SU-DHL-6 (cell line): Measurements from ENCODE around the gene SEC23A.

Source experiments
- H2AFZ ChIP-seq: fragments of 200-600 bp; sonication (generic); 2 replicates; pipeline ENCODE4 v1.6.1; 2014; ENCODE audit warnings: low read depth, mild to moderate bottlenecking, moderate library complexity, mixed read lengths, antibody characterized with exemption, low read length; ENCODE audit not compliant: severe bottlenecking
- H3F3A ChIP-seq: fragments of 200-600 bp; shearing (Covaris generic); 2 replicates; pipeline ENCODE4 v1.6.0; 2016; ENCODE audit warnings: antibody characterized with exemption, mild to moderate bottlenecking; ENCODE audit not compliant: insufficient read depth
- H3K27ac ChIP-seq: fragments of 200-600 bp; sonication (generic); 2 replicates; pipeline ENCODE4 v1.5.1; 2016; ENCODE audit warnings: low read depth, mild to moderate bottlenecking, low read length, moderate library complexity, mixed read lengths
- H3K27me3 ChIP-seq: fragments of 200-600 bp; sonication (generic), shearing (Covaris generic); 2 replicates; pipeline ENCODE4 v1.6.0; 2014; ENCODE audit warnings: mild to moderate bottlenecking, low read length
- H3K36me3 ChIP-seq: fragments of 200-600 bp; sonication (generic); 2 replicates; pipeline ENCODE4 v1.6.1; 2014; ENCODE audit warnings: mild to moderate bottlenecking, low read length, mixed read lengths
- H3K4me2 ChIP-seq: fragments of 300-600, 200-600 bp; shearing (Covaris generic), sonication (generic); 2 replicates; pipeline ENCODE4 v1.6.0; 2014; ENCODE audit warnings: low read length, low read depth, mild to moderate bottlenecking; ENCODE audit not compliant: poor library complexity, severe bottlenecking
- H3K4me3 ChIP-seq: fragments of 200-600 bp; sonication (generic); 2 replicates; pipeline ENCODE4 v1.5.1; 2014; ENCODE audit warnings: antibody characterized with exemption, low read length, mild to moderate bottlenecking, mixed read lengths; ENCODE audit not compliant: insufficient read depth, poor library complexity, severe bottlenecking
- H3K79me2 ChIP-seq: fragments of 200-600 bp; sonication (generic); 2 replicates; pipeline ENCODE4 v1.6.1; 2014; ENCODE audit warnings: mild to moderate bottlenecking, low read length, moderate library complexity; ENCODE audit not compliant: insufficient read depth
- H3K9ac ChIP-seq: fragments of 200-600 bp; sonication (generic); 2 replicates; pipeline ENCODE4 v1.7.0; 2014; ENCODE audit warnings: mild to moderate bottlenecking, low read length
- H3K9me2 ChIP-seq: fragments of 200-600 bp; sonication (generic); replicated peaks from 2 replicates; pipeline ENCODE4 v1.6.1; 2014; ENCODE audit warnings: low read length; ENCODE audit not compliant: insufficient read depth
- H3K9me3 ChIP-seq: fragments of 200-600 bp; sonication (generic); 2 replicates; pipeline ENCODE4 v1.6.1; 2014; ENCODE audit warnings: low read length, mixed read lengths; ENCODE audit not compliant: insufficient read depth
- H4K20me1 ChIP-seq: fragments of 200-600 bp; sonication (generic); 2 replicates; pipeline ENCODE4 v1.6.1; 2014; ENCODE audit warnings: low read depth, mild to moderate bottlenecking, antibody characterized with exemption, low read length, moderate library complexity, mixed read lengths
- CTCF ChIP-seq: fragments of 200-600 bp; sonication (generic); IDR thresholded peaks from one replicate; pipeline ENCODE4 v1.5.1; 2017; ENCODE audit warnings: antibody characterized with exemption, mild to moderate bottlenecking, low read length, moderate library complexity; ENCODE audit not compliant: insufficient read depth, poor library complexity, severe bottlenecking
- EZH2phosphoT487 ChIP-seq: fragments of 200-600 bp; sonication (generic), shearing (Covaris generic); conservative IDR thresholded peaks from 2 replicates; pipeline ENCODE4 v1.6.1; 2018; ENCODE audit warnings: mild to moderate bottlenecking, antibody characterized with exemption, low read length, moderate library complexity, mixed read lengths

Gene SEC23A

GRCh38 chr14:39006721-39007410, 96.2 kb downstream of the SEC23A start:
- Histone ChIP-seq H3K9ac (no peak overlapping the region), H3K36me3 (no peaks in the 10 kb centered on the region), H3K4me2 (no peak overlapping the region), H3K4me3 (no peak overlapping the region), H3K27me3 (no peaks in the 10 kb centered on the region), H3K9me2 (no peaks in the 10 kb centered on the region), H2AFZ (no peak overlapping the region), H4K20me1 (no peaks in the 10 kb centered on the region), H3K9me3 (no peaks in the 10 kb centered on the region), H3K79me2 (no peaks in the 10 kb centered on the region), H3K27ac (no peak overlapping the region), H3F3A (no peaks in the 10 kb centered on the region)
- TF ChIP-seq CTCF (no peak), EZH2phosphoT487 (no peak)

- TF ChIP-seq CTCF, result no peak
- TF ChIP-seq EZH2phosphoT487, result no peak
- Histone ChIP-seq H3K9ac (no peak overlapping the region), H3K79me2 (no peaks in the 10 kb centered on the region), H3K36me3 (no peaks in the 10 kb centered on the region), H3K9me2 (no peaks in the 10 kb centered on the region), H3K27me3 (no peaks in the 10 kb centered on the region), H3K27ac (no peak overlapping the region), H3K4me3 (no peak overlapping the region), H3K9me3 (no peaks in the 10 kb centered on the region), H3F3A (no peaks in the 10 kb centered on the region), H2AFZ (no peak overlapping the region), H4K20me1 (no peaks in the 10 kb centered on the region), H3K4me2 (no peak overlapping the region)
These were observed 97.8 kb downstream of the SEC23A start for GRCh38 chr14:39005044-39005880.

- no peak overlapping the region for H3K4me2 ChIP-seq
- H3K27me3 ChIP-seq, result no peaks in the 10 kb centered on the region
- no peaks in the 10 kb centered on the region for H3K9me3 ChIP-seq
- no peaks in the 10 kb centered on the region for H3F3A ChIP-seq
- H3K79me2 ChIP-seq, result no peaks in the 10 kb centered on the region
- no peak overlapping the region for H2AFZ ChIP-seq
- H3K36me3 ChIP-seq, result no peaks in the 10 kb centered on the region
- no peaks in the 10 kb centered on the region for H3K9me2 ChIP-seq
- no peak for TF ChIP-seq EZH2phosphoT487
- no peak for TF ChIP-seq CTCF
- H3K27ac ChIP-seq, result no peak overlapping the region
- H3K4me3 ChIP-seq, result no peak overlapping the region
- no peaks in the 10 kb centered on the region for H4K20me1 ChIP-seq
- H3K9ac ChIP-seq, result no peak overlapping the region
These were observed 103.1 kb downstream of the SEC23A start for GRCh38 chr14:38999949-39000348.
